NCI-H2081 treated with DMSO at 0.1 percent for 48 hours (cell line): ENCODE results near the gene TIPRL.
"Not testable (repeated sequence)": the region's sequence is repeated elsewhere in the genome, so short reads cannot be mapped to it uniquely, and the experiment has no call there.

Experiments
- DNase-seq: peaks from one replicate; lab custom pipeline; 2025; lab: John Stamatoyannopoulos, UW

TIPRL gene

GRCh38 chr1:168178638-168179437 lies at the start of gene TIPRL:
TSS of gene TIPRL (plus strand) at chr1:168178962. CDS start at chr1:168179078, 116 bp downstream.
- peak; percentile 98 for DNase-seq

DNA sequence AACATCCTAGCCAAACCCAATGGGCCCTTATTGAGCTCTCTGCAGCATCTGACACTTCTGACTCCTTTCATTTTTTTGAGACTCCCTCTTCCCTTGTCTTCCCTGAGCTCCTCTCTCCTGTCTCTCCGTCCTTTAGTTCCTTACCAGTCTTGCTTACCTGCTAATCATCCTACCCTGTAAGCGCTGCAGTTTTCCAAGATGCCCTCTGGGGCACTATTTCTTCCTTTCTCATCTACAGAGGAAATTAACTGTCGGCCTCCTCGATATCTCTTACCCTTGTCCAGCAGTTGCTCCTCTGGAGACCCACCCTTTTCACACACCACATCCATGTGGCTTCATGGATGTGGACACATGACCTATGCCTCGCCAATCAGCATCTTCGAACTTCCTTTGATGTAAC lies 48.8 kb upstream of the TIPRL start:
- no peak for DNase-seq

- no peak for DNase-seq
Measured at GRCh38 chr1:168134132-168134531, 44.6 kb upstream of the TIPRL start.

- no peak for DNase-seq
Measured at GRCh38 chr1:168134642-168135041, 44.1 kb upstream of the TIPRL start.

DNA sequence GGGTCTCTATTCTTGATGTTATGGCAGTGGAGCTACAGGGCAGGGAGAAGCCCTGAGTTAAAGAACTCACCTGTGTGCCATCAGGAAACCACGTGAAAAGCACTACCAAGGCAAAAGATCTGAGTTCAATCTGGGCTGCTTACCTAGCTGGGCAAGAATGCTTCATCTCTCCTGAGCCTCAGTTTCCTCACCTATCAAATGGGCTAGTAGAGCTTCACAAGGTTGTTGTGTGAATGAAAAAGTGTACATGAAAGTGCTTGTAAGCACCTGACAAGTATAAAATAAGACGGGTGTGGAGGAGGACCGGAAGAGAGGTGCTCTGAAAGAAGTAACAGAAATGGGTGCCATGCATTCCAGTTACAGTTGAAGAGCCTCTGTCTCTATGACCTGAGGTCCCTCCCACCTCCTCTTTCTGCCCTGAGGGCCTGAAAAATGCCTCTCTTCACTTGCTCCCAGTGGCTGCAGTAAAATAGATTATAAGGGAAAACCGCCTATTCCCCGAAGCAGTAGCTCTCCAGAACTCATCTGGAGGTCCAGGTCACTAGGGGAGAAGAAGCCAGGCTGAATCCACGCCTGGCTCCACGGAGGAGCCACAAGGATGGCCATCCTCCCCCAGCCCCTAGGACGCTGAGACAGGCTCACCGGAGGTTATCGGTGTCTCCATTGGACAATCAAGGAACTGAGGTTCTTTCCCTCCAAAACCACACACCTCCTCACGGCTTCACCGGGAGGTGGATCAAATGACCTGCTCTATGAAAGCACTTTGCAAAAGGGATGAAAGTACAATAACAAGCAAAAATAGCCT lies 43.4 kb upstream of the TIPRL start:
- DNase-seq, result no peak

DNA sequence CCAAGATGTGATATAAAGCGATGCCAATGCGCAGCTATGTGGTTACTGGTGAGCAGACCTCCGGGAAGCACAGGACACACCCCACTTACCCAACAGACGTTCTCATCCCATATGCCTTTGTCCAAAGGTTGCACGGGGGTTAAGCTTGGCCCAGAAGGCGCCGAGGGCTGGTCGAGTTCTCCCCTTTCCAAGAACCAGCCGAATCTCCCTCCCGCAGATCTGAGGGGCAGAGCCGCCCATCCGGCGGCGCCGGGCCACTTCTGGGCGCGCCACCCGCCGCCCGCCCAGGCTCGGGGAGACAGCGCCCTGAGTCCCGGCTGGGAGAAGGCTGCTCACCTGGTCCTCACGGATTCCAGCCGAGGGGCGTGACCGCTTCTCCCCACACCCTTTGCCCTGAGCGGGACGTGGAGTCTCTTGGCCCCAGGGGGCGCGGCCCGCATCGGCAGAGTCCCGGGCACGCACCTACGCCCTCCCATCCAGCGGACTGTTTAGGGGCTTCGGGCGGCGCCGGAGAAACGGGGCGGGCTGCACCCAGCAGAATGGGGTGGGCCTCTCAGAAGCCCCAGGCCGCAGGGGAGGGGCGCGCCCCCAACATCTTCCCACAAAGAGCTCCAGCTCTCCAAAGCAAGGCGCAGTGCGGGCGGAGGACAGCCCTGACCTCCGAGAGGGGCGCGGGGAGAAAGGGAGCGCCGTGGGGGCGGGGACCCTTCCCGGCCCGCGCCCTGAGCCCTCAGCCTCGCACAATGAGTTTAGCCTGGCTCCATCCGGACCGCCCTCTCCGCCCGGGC lies 42.6 kb upstream of the TIPRL start:
- DNase-seq, result no peak

DNA sequence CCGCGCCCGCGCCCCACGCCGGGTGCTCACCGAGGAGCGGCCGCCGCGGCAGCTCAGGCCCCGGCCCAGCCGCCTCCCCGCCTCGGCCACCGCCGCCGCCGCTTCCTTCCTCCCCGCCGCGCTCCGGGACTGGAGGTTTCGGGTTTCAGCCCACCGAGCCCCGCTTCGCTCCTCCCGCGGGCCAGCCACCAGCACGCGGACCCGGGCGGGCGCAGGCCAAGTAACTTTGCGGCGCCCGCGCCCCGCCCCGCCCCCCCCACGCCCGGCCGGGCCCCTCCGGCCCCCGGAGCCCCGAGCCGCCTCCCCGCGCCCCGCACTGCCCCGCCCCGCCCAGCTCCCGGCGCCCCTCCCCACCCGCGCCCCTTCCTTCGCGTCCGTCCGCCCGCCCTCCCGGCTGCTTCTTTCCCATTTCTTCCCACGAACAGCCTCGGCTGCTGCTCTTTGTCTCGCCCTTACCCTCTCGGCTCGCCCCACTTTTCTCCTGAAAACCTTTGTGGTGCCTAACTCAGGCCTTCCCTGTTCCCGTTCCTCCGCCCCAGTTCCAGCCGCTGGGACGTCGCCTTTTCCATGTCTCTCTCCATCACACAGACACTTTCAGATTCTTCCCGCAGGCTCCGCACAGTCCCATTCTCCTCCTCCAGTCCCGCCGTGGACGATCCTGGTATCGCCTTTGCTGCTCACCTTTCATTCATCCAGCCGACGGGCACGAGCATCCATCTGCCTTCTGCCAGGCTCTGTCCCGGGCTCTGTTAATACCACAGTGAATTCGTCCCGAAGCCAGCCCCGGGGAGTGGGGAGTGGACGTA lies 41.9 kb upstream of the TIPRL start, which contains the start of gene GPR161:
TSS of gene GPR161 (minus strand) at position 222 of the 806 bp plus-strand sequence. CDS start 32,080 bp downstream, outside the sequence.
- DNase-seq, result no peak

DNA sequence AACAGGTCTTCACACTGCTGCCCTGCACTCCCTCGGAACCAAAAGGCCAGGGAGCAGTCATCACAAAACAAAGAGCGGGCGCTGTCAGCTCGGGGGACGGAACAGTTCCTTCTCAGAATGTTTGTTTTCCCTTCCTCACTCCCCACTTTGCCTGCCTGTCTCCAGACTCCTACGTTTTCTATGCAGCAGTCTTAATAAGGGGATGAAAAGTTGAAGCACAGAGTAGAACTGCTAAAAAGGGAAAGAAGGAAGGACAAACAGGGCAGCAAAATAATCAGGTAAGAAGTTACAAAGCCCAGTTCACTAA lies 41.3 kb upstream of the TIPRL start:
- no peak for DNase-seq

DNA sequence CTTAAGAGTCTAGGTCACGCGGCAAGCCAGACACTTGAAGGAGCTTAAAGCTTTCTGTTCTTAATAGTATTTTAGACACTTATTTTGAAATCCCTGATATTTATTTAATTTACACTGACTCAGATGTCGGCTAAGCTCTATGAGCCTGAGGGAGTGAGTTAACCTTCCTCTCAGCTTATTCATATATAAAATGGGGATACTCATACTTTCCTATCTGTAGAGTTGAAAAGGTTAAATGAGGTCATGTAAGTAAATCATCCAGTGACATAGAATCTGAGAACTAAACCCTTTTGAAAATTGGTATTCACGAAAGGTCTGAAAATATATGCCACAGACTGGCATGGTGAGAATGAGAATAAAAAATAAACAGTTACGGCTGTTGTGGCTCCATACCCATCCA lies 40.6 kb upstream of the TIPRL start:
- DNase-seq, result no peak

DNA sequence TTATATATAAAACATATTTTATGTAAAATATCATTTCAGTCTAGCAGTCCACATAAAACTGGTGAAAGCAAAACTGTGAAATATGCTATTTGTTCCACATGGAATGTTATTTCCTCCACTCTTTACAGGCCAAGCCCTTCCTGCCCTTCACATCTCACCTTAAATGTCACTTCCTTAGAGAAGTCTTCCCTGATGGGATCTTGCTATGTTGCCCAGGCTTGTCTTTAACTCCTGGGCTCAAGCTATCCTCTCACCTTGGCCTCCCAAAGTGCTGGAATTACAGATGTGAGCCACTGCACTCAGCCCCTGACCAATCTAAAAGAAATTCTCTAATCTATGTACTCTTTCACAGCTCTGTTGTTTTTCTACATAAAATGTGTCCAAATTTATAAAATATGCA lies 39.7 kb upstream of the TIPRL start:
- no peak for DNase-seq

GRCh38 chr1:168141871-168142385 lies 36.8 kb upstream of the TIPRL start:
- no peak for DNase-seq

GRCh38 chr1:168145184-168146159 lies 33.3 kb upstream of the TIPRL start:
- DNase-seq, result peak; percentile 22

- DNase-seq, result no peak
Measured at GRCh38 chr1:168146160-168146539, 32.6 kb upstream of the TIPRL start.

- no peak for DNase-seq
Measured at GRCh38 chr1:168146626-168147025, 32.1 kb upstream of the TIPRL start.

- no peak for DNase-seq
Measured at GRCh38 chr1:168148916-168149315, 29.8 kb upstream of the TIPRL start.

- DNase-seq, result no peak
Measured at GRCh38 chr1:168150283-168150682, 28.5 kb upstream of the TIPRL start.

DNA sequence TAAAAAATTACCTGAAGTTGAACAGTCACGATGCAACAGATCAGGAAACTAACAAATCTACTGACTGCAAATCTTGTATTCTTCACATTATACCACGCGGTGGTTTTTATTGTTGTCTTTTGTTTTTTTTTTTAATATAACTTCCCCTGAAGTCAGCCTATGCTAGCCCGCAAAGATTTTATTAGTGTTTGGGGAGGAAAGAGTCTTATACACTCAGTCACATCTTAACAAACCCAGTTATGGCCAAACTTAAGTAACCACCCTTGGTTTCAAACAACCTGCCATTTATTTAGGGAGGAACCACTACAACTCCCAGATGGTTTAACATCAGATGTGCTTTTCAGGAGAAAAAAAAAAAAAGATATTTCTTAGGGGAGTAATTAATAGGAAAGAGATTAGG lies 26.8 kb upstream of the TIPRL start:
- no peak for DNase-seq

DNA sequence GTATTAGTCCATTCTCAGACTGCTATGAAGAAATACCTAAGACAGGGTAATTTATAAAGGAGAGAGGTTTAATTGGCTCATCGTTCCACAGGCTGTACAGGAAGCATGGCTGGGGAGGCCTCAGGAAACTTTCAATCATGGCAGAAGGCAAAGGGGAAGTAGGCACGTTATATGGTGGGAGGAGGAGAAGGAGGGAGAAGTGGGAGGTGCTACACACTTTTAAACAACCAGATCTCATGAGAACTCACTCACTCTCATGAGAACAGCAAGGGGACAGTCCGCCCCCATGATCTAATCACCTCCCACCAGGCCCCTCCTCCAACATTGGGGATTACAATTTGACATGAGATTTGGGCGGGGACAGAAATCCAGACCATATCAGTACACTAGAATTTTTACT lies 24.1 kb upstream of the TIPRL start:
- DNase-seq, result not testable (repeated sequence)

- no peak for DNase-seq
Measured at GRCh38 chr1:168155910-168156309, 22.9 kb upstream of the TIPRL start.

GRCh38 chr1:168157638-168158037 lies 21.1 kb upstream of the TIPRL start:
- no peak for DNase-seq
